Stimulated activated CD4-positive, alpha-beta T cell treated with anti-CD3 and anti-CD28 coated beads, TNF-alpha, amount 100 ng/mL, for 48 hours (primary cell): Measurements from ENCODE around the gene STK16.
"Not testable (repeated sequence)": the region's sequence is repeated elsewhere in the genome, so short reads cannot be mapped to it uniquely, and the experiment has no call there.

Source experiments
- DNase-seq, 3 donors: peaks; one replicate each; pipeline ENCODE4 v3.0.0-alpha.2; 2020; ENCODE audit warnings: low read depth in 3 of 3

Gene STK16, protein sequence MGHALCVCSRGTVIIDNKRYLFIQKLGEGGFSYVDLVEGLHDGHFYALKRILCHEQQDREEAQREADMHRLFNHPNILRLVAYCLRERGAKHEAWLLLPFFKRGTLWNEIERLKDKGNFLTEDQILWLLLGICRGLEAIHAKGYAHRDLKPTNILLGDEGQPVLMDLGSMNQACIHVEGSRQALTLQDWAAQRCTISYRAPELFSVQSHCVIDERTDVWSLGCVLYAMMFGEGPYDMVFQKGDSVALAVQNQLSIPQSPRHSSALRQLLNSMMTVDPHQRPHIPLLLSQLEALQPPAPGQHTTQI

DNA sequence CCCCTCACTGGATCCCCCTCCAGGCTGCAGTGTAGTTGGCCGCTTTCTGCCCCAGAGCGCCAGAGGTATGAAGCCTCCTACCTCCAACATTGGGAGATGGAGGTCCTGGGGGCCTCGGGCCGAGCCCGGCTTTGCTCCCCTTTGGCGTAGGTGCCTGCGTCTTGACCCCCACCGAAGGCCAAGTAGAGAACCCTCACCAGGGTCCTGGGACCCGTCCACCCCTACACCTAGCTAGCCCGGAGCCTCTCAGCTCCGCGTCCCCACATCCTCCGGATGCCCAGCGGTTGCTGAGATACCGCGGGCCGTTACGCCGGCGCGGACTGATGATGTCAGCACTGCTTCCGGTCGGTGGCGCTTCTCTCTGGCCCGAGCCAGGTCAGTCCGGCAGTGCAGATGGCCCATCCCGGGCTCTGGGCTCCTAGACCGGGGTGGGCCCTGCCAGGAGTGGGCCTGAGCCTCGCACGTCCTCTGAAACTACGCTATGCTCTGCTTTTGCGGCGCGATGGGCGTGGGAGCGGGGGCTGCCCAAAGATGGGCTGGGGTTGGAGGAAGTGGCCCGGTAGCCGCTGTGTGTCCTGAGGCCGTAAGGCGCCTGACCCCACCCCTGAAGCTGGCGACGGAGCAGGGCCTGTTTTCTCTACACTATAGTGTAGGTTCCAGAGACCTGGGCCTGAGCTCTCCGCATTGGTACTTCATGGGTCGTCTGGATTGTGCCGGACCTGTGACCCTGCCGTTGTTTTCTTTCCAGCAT is at the start of gene STK16, which contains the start of gene GLB1L:
Gene STK16 (plus strand): TSS at position 332 of the 751 bp plus-strand sequence. CDS start 521 bp downstream, outside the sequence.
Gene GLB1L (minus strand): TSS at position 297 of the 751 bp plus-strand sequence. CDS start 1,871 bp downstream, outside the sequence.
- DNase-seq, result peak; percentile 77 to 89 (median 87)

DNA sequence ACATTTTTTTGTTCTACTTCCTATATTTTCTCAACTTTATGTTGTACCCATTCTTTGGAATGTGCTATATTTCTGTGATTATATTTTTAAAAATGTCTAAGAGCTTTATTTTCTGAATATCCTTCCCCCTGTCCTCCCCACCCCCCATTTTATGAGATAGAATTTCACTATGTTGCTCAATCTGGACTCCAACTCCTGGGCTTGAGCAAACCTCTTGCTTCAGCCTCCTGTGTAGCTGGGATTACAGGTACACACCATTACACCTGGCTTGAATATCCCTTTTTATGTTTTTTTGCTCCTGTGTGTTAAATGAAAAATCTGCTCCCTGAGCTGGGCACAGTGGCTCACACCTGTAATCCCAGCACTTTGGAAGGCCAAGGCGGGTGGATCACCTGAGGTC is 47.9 kb upstream of the STK16 start:
- no peak for DNase-seq

DNA sequence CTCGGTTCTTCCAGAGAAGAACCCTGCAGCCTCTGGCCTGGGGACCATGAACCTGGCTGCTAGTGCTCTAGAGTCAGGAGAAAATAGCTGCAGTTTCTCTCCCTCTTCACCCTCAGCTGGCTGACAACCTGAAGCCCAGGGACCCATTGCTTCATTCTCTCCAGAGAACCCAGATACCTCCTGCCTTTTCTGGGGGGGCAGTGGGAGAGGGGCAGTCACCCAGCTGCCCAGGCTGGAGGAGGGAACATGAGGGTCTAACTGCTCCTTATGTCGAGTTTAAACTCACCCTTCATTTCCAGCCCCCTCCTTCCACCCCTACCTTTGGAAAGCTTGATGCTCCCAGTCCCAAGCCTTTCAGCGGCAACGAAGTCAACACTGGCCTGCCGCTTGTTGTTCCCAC is 46.3 kb upstream of the STK16 start:
- no peak for DNase-seq

DNA sequence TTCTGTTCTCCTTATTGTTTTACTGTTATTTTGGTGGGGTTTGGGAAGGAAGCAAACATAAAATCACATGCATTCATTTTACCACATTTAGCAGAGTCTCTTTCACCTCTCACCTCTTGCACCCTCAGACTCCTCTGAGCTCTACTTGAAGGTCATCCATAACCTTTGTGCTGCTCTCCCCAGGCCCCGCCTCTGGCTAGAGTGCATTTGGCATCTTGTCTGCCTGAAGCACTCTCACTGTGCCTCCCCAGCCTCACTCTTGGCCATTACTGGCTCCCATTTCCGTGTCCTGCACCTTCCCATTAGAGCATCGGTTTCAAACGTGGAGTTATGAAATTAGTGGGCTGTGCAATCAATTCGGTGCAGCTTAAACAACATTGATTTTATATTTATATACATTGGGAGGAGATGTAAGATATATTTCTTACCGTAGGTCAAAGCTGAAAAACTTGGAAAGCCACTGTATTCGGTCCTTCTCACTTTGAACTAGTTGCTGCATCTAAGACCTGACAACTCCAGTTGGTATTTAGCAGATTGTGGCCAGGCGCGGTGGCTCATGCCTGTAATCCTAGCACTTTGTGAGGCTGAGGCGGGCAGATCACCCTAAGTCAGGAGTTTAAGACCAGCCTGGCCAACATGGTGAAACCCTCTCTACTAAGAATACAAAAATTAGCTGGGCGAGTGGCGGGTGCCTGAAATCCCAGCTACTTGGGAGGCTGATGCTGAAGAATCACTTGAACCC is 45.6 kb upstream of the STK16 start:
- DNase-seq, result no peak

DNA sequence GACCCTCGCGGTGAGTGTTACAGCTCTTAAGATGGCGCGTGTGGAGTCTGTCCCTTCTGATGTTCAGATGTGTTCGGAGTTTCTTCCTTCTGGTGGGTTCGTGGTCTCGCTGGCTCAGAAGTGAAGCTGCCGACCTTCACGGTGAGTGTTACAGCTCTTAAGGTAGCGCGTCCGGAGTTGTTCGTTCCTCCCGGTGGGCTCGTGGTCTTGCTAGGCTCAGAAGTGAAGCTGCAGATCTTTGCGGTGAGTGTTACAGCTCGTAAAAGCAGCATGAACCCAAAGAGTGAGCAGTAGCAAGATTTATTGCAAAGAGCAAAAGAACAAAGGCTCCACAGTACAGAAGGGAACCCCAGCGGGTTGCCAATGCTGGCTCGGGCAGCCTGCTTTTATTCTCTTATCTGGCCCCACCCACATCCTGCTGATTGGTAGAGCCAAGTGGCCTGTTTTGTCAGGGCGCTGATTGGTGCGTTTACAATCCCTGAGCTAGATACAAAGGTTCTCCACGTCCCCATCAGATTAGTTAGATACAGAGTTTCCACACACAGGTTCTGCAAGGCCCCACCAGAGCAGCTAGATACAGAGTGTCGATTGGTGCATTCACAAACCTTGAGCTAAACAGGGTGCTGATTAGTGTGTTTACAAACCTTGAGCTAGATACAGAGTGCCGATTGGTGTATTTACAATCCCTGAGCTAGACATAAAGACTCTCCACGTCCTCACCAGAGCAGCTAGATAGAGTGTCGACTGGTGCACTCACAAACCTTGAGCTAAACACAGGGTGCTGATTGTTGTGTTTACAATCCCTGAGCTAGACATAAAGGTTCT is 44.6 kb upstream of the STK16 start:
- DNase-seq, result not testable (repeated sequence)

DNA sequence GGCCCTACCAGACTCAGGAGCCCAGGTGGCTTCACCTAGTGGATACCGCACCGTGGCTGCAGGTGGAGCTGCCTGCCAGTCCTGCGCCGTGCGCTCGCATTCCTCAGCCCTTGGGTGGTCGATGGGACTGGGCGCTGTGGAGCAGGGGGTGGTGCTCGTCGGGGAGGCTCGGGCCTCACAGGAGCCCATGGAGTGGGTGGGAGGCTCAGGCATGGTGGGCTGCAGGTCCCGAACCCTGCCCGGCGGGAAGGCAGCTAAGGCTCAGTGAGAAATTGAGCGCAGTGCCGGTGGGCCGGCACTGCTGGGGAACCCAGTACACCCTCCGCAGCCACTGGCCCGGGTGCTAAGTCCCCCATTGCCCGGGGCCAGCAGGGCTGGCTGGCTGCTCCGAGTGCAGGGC is 43.9 kb upstream of the STK16 start:
- DNase-seq, result not testable (repeated sequence)

DNA sequence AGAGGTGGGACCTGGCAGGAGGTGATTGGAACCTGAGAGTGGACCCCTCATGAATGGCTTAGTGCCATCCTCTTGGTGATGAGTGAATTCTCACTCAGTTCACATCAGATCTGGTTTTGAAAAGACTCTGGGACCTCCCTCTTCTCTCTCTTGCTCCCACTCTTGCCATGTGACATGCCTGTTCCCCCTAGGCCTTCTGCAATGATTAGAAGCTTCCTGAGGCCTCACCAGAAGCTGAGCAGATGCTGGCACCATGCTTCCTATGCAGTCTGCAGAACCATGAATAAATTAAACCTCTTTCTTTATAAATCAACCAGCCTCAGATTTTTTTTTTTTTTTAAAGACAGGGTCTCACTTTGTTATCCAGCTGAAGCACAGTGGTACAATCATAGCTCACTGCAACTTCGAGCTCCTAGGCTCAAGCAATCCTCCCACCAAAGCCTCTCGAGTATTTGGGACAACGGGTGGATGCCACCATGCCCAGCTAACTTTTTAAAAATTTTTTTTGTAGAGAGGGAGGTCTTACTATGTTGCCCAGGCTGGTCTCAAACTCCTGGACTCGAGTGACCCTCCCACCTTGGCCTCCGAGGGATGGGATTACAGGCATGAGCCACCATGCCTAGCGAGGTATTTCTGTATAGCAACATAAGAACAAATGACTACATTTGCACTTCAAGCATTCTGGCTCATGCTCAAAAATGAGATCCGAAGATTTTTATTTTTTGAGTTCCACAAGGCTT is 40.7 kb upstream of the STK16 start:
- no peak for DNase-seq

DNA sequence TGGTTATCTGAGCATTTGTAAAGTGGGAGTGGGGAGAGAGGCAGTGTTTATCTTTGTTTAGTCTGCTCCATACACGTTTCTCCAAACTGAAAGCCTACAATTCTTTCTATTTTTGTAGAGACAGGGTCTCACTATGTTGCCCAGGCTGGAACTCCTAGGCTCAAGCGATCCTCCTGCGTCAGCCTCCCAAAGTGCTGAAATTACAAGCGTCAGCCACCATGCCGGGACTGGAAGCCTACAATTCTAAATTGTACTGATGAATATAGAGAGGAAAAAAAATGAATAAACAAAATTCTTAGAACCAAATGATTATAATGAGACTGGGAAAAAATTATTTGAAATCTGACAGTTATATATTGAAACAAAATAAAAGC is 40.1 kb upstream of the STK16 start:
- no peak for DNase-seq

DNA sequence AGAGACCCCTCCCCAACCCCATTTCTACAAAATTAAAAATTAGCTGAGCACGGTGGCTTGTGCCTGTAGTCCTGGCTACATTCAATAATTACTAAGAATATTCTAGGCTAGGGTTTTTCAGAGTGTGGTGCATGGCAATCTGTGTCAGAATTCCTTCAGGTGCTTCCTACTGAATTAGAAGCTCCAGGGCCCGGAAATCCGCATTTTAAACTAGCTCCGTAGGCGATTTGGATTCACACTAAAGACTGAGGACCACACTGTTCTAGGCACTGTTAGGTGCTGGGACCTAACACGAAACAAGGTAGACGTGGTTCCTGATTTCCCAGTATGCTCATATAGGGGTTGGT is 39.3 kb upstream of the STK16 start:
- no peak for DNase-seq

DNA sequence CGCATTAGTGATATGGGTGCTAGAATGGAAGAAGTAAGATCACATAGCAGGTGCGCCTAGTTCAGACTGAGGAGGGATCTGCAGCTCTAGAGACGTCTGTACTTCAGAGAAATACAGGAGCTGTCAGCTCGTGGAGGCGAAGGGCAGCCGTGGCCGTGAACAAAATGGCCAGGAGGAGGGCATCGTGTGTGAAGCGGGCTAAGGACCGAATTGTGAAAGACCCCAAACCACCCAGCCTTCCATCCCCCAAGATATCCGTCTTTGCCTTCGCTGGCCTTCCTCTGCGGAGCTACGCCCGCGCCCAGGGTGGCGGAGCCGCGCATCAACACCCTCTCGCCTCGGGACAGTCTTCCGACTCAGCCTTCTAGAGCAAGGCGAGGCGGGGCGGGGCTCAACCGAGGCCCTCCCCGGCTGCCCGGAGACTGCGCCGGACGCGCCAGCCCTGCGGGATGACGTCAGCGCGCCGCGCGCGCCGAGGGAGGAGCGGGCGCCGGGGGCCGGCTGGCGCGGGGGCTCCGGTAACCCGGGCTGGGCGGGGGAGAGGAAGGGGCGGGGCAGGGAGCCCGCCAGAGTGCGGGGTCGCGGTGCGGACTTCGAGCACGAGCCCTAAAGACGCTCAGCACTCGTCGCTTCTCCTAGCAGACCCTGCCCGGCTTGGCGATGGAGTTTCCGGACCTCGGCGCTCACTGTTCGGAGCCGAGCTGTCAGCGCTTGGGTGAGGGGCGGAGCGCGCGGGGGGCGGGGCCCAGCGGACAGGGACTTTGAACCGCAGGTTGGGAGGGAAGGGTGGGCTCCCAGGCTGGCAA is 38.7 kb upstream of the STK16 start, which contains the start of gene ZFAND2B:
Gene ZFAND2B (plus strand): TSS at position 455 of the 806 bp plus-strand sequence. CDS start 206 bp downstream, at position 661.
- DNase-seq, result peak; percentile 88 to 96 (median 91)

DNA sequence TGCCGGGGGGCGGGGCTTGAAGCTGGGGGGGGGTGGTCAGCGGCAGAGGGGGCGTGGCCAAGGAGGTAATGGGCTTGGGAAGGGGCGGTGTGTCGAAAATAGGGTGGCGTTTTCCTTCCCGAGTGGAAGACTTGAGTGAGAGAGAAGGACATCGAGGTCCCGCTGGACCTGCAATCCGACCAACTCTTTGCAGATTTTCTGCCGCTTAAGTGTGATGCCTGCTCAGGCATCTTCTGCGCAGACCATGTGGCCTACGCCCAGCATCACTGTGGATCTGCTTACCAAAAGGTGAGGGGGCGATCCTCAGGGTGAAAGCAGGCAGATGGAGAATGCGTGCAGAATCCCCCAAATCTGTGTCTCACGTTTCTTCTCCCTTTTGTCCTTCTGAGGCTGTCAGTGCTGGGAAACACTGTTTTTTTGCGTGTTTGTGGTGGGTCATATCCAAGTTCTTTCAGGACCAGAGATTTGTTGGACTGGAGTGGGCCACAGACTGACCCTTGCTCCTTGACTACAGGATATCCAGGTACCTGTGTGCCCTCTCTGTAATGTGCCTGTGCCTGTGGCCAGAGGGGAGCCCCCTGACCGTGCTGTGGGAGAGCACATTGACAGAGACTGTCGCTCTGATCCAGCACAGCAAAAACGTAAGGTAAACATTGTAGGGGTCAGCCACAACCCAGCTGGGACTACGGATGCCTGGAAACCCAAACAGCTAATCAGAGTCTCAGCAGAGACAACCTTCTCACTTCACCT is 38.0 kb upstream of the STK16 start:
- DNase-seq, result no peak

DNA sequence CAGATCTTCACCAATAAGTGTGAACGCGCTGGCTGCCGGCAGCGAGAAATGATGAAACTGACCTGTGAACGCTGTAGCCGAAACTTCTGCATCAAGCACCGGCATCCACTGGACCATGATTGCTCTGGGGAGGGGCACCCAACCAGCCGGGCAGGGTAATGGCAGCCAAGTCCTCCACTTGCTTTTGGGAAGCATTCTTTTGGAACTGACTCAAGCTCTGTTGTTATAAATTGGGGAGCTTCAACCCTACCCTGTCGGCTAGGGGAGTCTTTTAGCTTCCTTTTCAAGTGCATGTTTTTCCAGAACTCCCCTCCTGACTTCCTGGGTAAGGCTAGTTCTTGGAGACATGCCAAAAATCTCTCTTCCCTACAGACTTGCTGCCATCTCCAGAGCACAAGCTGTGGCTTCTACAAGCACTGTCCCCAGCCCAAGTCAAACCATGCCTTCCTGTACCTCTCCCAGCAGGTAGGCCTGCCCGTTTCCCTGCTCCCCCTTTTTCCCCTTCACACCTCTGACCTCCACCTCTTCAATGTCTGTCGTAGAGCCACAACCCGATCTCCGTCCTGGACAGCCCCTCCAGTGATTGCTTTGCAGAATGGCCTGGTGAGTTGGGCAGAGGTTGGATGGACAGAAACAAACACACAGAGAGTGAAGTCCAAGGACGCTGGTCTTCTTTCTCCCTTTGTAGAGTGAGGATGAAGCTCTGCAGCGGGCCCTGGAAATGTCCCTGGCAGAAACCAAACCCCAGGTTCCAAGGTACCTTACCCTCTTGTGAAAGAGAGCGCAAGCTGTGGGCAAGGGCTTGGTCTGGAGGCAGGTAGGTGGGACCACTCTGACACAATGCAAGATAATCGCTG is 37.2 kb upstream of the STK16 start:
- no peak for DNase-seq

DNA sequence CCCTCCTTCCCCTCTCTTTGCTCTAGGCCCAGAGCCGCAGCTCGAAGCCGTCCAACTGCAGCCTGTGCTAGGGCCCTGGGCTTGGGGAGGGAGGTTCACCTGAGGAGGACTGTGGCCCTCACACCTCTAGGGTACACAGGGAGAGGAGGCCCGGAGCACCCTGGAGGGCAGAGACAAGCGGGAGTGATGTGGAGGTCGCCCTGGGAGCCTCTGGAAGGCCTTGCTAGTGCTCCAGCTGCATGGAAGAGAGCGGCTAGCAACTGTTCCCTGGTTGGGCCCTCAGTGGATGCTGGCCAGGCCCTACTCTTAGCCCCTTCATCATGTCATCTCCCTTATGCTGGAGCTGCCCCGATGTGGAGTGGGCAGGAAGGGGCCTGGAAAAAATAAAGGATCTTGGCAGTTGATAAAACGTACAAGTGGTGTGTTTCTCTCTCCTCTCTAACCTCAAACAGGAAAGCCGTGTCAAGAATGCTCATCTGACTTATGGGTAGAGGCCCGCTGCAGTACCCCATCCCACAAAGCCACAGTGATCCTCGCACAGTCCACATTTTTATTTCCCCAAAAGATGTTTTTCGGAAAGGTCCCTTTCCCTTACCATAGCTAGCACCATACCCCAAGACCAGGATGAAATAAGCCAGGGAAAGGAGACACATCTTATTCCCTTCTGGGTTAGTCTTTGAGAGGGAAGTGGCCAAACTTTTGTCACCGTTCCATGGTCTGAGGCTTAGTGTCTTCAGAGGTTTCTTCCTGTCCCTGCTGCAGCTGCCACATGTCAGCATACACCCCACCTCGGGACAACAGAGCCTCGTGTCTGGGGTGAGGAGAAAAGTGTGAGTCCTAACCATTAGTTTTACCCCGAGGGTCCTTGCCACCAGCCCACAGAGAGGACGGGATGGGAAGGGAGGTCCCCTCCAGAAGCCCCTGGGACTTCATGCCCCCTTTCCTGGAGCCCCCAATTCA is 35.8 kb upstream of the STK16 start:
- no peak for DNase-seq

DNA sequence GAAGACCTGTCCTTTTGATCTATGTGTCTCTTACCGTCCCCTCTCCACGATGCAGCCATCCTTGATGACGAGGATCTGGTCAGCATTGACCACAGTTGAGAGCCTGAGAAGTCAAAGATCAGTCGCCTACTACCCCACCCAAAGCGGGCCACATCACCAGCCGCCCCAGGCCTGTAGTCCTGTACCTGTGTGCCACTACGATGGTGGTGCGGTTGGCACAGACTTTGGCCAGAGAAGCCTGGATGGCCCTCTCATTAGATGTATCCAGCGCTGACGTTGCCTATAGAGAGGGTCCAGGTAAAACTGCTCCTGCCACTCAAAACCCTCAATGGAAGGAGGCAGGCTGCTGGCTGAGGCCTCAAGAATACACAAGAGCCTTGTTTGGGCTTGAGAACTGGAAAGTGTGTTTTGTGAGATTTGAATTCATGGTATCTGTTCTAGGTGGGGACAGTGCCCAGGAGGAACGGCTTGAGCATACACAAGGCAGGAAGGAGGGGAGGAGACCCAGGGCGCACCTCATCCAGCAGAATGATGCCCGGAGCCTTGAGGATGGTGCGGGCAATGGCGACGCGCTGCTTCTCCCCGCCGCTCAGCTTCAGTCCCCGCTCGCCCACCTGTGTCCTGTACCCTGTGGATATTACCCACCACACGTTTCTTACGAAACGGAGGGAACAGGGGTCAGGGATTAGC is 34.9 kb upstream of the STK16 start:
- no peak for DNase-seq

DNA sequence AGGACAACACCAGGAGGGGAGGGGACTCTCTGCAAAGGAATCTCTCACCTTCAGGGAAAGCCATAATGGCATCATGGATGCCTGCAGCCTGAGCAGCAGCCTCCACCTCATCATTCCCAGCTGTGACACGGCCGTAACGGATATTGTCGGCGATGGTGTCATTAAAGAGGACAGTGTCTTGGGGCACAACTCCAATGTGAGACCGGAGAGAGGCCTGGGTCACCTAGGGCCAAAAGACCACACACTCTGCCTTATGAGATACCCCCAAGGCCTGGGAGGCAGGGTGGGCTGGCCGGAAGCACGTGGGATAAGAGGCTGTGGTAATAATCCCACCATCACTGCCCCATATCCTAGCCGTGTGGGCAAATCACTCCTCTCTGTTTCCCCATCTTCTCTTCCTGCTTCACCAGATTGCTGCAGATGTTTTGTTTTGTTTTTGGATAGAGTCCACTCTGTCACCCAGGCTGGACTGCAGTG is 34.4 kb upstream of the STK16 start:
- no peak for DNase-seq

DNA sequence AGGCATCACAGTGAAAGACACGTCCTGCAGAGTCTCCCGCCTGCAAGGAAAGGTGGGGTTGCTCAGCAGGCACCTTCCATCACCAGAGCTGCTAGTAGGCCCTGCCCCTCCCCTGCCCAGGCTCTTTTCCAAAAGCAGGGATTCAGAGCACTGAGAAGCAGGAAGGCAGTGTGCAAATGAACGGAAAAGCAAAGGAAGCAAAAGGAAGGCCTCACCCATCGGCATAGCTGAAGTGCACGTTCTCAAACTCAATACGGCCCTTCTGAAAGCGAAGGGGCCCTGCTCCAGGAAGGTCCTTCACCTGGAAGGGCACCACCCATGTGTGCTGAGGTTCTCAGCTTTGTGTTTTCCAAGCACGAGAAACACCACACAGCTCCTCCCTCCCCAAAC is 32.3 kb upstream of the STK16 start:
- DNase-seq, result no peak
